G401.6 (cell line): Measurements from ENCODE around the gene ADPRS.
A peak's percentile ranks its signal among the peaks of the same experiment; 100 is the strongest.

Experiments used
- FAIRE-seq: peaks from 2 replicates; lab custom pipeline; 2012; peaks lifted over from hg19 to GRCh38; lab: Jason Lieb, UNC

Gene ADPRS

DNA sequence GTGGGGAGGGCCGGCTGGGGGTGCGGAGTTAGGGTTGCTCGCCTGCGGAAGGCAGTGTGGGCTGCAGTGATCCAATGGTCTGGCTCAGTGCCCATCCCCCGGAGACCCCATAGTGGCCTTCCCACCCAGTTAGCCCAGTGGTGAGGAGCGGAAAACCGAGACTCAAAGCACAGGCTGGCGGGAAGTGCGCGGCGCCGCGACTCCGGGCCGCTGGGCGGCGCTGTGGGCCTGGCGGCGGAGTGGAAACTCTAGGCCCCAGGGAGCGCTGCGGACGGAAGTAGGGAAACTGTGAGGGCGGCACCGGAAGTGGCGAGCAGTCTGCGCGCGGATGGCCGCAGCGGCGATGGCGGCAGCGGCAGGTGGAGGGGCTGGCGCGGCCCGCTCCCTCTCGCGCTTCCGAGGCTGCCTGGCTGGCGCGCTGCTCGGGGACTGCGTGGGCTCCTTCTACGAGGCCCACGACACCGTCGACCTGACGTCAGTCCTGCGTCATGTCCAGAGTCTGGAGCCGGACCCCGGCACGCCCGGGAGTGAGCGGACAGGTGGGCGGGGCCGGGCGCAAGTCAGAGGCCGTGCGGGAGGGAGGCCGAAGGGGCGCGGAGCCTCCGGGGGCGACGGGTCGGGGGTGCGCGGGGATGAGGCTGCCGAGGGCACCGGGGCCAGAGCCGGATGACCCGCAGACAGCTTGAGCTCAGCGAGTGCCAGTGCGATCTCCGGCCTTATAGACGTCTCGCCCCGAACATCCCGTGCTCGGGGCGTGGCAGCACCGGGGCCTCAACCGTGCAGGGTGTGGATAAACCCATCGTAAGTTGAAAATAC, at the start of gene ADPRS:
ADPRS (plus strand) TSS at position 316 of the 816 bp plus-strand sequence; CDS start at position 329, 13 bp downstream.
- no peak for FAIRE-seq

DNA sequence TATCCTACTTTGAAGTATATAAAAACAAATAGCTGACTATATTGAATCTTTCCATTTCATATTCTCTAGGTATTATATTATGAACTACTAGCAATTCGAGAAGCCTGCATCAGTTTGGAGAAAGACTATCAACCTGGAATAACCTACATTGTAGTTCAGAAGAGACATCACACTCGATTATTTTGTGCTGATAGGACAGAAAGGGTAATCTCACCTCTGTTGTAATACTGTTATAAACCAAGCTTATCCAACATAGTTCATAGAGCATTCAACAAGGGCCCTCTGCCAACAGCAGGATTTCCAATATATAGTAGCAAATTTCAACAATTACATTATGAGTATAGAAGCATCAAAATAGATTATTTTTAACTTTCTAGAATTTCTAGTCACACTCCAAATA, 48.5 kb upstream of the ADPRS start:
- no peak for FAIRE-seq

GRCh38 chr1:36051821-36052220, 36.9 kb upstream of the ADPRS start:
- FAIRE-seq, result no peak

DNA sequence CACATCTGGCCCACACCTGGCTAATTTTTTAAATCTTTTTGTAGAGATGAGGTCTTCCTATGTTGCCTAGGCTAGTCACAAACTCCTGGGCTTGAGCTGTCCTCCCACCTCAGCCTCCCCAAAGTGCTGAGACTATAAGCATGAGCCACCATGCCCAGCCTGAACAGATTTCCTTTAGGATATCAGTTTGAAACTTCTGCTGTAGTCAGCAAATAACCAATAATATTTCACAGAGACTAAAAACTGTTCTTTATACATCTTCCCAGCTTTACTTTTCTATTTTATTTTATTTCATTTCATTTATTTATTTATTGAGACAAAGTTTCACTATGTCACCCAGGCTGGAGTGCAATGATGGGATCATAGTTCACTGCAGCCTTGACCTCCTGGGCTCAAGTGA, 34.7 kb upstream of the ADPRS start:
- FAIRE-seq, result no peak

DNA sequence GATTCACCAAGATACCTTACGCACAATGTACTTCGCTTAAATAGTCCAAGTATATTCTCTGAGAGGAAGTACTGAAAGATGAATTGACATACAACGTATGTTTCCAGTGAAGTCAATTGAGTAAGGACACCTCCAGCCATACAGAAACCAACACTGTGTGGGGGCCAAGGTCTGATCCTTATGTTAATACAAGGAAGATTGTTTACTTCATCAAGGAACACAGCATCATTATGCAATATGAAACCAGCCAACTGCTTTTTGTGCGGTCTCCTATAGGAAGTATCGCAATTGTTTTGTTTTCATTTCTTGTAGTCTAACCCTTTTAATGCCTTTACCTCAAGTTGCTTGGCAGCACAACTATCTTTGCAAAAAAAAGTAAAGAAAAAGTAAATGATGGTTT, 33.0 kb upstream of the ADPRS start:
- no peak for FAIRE-seq

- no peak for FAIRE-seq
Measured at GRCh38 chr1:36062315-36062714, 26.4 kb upstream of the ADPRS start.

DNA sequence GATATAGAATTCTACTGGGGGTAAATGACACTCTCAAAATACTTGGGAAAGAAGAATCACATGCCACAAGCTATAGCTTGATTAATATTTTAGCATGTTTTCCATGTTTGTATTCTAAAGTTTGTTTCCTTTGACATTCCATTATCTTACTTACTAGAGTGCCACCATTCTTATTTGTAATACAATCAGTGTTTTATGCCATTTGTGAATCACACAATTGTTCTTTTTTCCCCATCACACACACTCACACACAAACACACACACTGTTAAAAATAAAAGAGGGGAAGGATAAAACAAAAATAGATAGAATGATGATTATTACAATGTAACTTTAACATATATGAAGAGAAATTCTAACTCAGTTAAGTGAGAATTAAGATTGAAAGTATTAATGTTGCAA, 20.8 kb upstream of the ADPRS start:
- FAIRE-seq, result peak; percentile 74

GRCh38 chr1:36068866-36069265, 19.8 kb upstream of the ADPRS start:
- FAIRE-seq, result peak; percentile 100

DNA sequence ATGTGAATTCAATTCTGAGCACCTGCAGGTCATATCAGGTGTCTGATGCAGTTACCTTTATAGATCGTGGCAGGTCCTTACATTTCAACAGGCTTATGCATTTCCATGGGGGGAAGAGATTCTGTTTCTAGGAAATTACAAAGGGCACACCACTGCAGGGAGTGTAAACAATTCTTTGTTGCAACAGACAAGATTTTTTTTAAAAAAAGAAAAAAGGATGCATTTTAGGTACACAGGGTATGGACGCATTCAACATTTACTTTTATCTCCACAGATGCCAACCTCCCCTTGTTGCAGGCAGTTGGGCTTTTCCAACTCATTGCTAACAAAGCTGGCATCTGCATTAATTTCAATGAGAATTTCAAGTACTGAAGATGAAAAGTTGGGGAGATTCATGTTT, 18.3 kb upstream of the ADPRS start:
- FAIRE-seq, result peak; percentile 21

DNA sequence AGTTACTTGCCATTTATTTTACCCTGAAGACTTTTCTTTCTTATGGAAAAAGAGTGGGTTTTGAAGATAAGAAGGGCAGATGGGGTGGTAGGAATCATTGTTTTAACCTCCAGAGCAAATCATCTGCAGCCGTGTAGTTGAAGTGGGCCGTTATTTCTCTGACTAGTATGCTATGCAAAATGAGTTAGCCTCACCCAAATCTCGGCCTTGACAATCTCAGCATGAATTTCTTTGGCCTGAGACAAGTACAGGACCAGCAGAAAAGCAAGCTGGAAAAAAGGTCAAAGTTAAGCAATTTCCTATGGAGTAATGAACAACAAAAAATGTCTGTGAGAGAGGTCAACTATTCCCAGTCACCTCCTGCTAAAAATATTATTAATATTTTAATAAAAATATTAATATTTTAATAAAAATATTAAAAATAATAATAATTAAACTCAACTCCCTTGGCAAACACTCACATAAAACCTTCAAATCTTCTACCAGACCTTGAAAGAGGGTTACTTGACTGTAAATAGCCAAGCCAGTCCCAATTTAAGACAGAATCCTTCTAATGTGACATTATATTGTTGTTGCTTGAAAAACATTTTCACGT, 11.6 kb upstream of the ADPRS start:
- no peak for FAIRE-seq

- FAIRE-seq, result no peak
Measured at GRCh38 chr1:36080236-36080635, 8.5 kb upstream of the ADPRS start.

GRCh38 chr1:36080801-36081200, 7.9 kb upstream of the ADPRS start:
- no peak for FAIRE-seq

DNA sequence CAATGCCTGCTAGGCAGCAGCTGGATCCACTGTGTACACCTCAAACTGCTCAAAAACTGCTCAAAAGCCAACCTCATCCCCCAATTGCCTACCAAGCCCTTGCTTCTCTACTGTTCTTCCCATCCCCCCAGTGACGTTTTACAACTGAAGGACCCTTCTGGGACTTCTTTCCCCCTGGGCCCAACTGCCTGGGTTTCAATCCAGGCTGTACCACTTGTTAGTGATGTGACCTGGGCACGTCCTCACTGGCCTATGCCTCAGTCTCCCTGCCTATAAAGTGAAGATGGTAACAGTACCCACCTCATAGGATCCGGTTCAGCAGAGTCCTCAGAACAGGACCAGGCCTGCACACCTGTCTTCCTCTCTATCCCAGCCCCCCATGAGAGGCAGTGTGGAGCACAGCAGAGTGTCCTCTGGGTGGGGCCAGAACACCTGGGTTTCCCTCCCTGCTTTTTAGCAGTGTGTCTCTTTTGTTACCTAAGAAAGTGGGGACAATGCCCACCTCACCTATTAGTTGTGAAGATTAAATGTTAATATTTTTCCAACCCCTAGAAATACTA, 6.7 kb upstream of the ADPRS start:
- FAIRE-seq, result no peak

DNA sequence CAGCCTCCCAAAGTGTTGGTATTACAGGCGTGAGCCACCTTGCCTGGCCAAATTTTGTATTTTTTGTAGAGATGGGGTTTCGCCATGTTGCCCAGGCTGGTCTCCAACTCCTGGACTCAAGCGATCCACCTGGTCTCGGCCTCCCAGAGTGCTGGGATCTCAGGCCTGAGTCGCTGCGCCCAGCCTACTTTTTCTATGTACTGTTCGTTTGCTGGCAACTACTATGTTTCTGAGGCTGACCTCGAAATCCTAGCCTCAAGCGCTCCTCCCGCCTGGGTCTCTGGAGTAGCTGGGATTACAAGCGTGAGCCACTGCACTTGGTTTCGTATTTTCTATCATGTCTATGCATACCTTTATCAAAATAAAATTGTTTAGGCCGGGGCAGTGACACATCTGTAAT, 5.5 kb upstream of the ADPRS start:
- no peak for FAIRE-seq

- no peak for FAIRE-seq
Measured at GRCh38 chr1:36083635-36084496, 4.8 kb upstream of the ADPRS start, which contains the start of gene TEKT2. TSS of gene TEKT2 (plus strand) at chr1:36084094. CDS start at chr1:36084922, 828 bp downstream.

DNA sequence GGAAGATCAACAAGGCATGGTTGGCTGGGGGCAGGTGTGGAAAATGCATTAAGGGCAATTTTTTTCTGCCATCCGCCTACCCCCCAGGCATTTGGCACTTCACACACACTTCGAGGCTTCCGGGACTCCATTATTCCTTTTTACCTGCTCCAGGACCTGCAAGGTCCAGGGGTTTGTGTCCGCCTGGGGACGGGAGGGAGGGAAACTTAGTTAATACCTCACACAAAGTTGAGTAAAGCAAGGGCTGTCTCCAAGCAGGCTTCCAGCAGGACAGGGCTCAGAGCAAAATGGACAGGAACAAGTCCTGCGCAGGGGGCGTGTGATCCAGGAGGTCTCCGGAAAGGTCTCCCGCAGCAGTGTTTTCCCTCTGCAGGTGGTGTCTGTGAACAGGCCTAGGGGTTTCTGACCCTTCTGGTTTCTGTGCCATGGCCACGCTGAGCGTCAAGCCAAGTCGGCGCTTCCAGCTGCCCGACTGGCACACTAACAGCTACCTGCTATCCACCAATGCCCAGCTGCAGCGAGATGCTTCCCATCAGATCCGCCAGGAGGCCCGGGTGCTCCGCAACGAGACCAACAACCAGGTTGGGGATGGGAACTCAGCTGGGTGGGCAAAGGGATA, 4.1 kb upstream of the ADPRS start:
- FAIRE-seq, result no peak

GRCh38 chr1:36085126-36085525, 3.6 kb upstream of the ADPRS start:
- no peak for FAIRE-seq

- no peak for FAIRE-seq
Measured at GRCh38 chr1:36085686-36086526, 2.8 kb upstream of the ADPRS start.

- FAIRE-seq, result no peak
Measured at GRCh38 chr1:36086529-36087232, 2.0 kb upstream of the ADPRS start.
